Ishikawa (cell line): Measurements from ENCODE around the gene NCKIPSD.

Experiments used
- CEBPB ChIP-seq: IDR thresholded peaks from 2 replicates; pipeline ENCODE4 v1.6.1; 2012
- CREB1 ChIP-seq: IDR thresholded peaks from 2 replicates; pipeline ENCODE4 v1.6.1; 2012; ENCODE audit warnings: low read depth
- EGR1 ChIP-seq: IDR thresholded peaks from 2 replicates; pipeline ENCODE4 v1.6.1; 2012
- EP300 ChIP-seq: IDR thresholded peaks from 2 replicates; pipeline ENCODE4 v1.6.1; 2012; ENCODE audit warnings: borderline replicate concordance
- FOXM1 ChIP-seq: IDR thresholded peaks from 2 replicates; pipeline ENCODE4 v1.6.1; 2012; ENCODE audit warnings: low read depth, borderline replicate concordance
- NFIC ChIP-seq: IDR thresholded peaks from 2 replicates; pipeline ENCODE4 v1.6.1; 2012
- RAD21 ChIP-seq: IDR thresholded peaks from 2 replicates; pipeline ENCODE4 v1.6.1; 2012; ENCODE audit warnings: low read depth
- TAF1 ChIP-seq: IDR thresholded peaks from 2 replicates; pipeline ENCODE4 v1.6.1; 2012; ENCODE audit warnings: low read depth, mild to moderate bottlenecking
- TCF12 ChIP-seq: IDR thresholded peaks from 2 replicates; pipeline ENCODE4 v1.6.1; 2012; ENCODE audit warnings: low read depth
- TEAD4 ChIP-seq: IDR thresholded peaks from 2 replicates; pipeline ENCODE4 v1.6.1; 2012
- USF1 ChIP-seq: IDR thresholded peaks from 2 replicates; pipeline ENCODE4 v1.6.1; 2012
- YY1 ChIP-seq: IDR thresholded peaks from 2 replicates; pipeline ENCODE4 v1.6.1; 2012; ENCODE audit warnings: low read depth
- ZBTB7A ChIP-seq: IDR thresholded peaks from 2 replicates; pipeline ENCODE4 v1.6.1; 2012; ENCODE audit warnings: low read depth
- TF ChIP-seq, protein P1 (sequence below): IDR thresholded peaks from 2 replicates; pipeline ENCODE4 v1.6.1; 2012
- TF ChIP-seq, protein P2 (sequence below): IDR thresholded peaks from 2 replicates; pipeline ENCODE4 v1.6.1; 2012; ENCODE audit warnings: low read depth, mild to moderate bottlenecking

The NCKIPSD gene

GRCh38 chr3:48708481-48708889 is 22.8 kb upstream of the NCKIPSD start:
- TF ChIP-seq RAD21: no peak

DNA sequence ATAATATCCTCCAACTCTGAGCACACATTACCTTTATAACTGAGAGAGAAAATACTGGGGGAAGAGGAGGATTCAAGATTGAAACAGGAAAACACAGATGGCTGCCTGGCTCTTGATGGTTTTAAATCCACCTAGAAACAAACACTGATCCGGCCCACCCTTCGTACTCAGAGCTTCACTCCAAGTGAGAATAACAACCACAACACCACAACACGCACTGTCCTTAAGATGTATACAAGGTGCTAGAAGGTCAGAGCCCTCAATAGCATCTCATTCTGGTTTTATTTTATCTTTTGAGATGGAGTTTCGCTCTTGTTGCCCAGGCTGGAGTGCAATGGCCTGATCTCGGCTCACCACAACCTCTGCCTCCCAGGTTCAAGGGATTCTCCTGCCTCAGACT is 21.4 kb upstream of the NCKIPSD start:
- no peak for TF ChIP-seq TAF1
- no peak for TF ChIP-seq FOXM1
- no peak for TF ChIP-seq CREB1
- TF ChIP-seq TEAD4: no peak
- TF ChIP-seq YY1: no peak
- no peak for TF ChIP-seq RAD21
- TF ChIP-seq, protein P1, sequence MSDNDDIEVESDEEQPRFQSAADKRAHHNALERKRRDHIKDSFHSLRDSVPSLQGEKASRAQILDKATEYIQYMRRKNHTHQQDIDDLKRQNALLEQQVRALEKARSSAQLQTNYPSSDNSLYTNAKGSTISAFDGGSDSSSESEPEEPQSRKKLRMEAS: no peak
- no peak for TF ChIP-seq CEBPB
- TF ChIP-seq EGR1: no peak
- TF ChIP-seq TCF12: no peak
- TF ChIP-seq, protein P2, sequence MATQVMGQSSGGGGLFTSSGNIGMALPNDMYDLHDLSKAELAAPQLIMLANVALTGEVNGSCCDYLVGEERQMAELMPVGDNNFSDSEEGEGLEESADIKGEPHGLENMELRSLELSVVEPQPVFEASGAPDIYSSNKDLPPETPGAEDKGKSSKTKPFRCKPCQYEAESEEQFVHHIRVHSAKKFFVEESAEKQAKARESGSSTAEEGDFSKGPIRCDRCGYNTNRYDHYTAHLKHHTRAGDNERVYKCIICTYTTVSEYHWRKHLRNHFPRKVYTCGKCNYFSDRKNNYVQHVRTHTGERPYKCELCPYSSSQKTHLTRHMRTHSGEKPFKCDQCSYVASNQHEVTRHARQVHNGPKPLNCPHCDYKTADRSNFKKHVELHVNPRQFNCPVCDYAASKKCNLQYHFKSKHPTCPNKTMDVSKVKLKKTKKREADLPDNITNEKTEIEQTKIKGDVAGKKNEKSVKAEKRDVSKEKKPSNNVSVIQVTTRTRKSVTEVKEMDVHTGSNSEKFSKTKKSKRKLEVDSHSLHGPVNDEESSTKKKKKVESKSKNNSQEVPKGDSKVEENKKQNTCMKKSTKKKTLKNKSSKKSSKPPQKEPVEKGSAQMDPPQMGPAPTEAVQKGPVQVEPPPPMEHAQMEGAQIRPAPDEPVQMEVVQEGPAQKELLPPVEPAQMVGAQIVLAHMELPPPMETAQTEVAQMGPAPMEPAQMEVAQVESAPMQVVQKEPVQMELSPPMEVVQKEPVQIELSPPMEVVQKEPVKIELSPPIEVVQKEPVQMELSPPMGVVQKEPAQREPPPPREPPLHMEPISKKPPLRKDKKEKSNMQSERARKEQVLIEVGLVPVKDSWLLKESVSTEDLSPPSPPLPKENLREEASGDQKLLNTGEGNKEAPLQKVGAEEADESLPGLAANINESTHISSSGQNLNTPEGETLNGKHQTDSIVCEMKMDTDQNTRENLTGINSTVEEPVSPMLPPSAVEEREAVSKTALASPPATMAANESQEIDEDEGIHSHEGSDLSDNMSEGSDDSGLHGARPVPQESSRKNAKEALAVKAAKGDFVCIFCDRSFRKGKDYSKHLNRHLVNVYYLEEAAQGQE: no peak
- no peak for TF ChIP-seq NFIC
- no peak for TF ChIP-seq ZBTB7A
- no peak for TF ChIP-seq USF1
- TF ChIP-seq EP300: no peak

DNA sequence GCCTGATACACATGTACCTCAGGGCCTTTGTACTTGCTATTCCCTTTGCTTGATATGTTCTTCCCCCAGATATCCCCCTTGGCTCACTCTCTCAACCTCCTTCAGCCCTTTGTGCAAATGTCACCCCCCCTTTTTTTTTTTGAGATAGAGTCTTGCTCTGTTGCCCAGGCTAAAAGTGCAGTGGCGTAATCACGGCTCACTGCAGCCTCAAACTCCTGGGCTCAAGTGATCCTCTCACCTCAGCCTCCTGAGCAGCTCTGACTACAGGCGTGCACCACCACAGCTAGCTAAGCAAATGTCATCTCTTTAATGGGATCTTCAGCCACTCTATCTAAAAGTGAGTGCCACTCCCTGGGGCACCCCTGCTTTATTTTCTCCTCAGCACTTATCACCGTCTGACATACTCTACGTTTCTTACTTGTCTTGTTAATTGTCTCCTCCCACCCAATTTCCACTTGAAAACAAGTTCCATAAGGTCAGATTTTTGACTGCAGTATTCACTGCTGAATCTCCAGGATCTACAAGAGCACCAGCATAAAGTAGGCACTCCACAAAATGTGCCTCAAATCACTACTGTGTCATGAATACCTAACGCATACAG is 16.7 kb upstream of the NCKIPSD start:
- TF ChIP-seq USF1 (no peak), NFIC (no peak), EP300 (no peak), EGR1 (no peak), CREB1 (no peak), YY1 (no peak), ZBTB7A (no peak), TEAD4 (no peak), FOXM1 (no peak), CEBPB (no peak), TCF12 (no peak)
- TF ChIP-seq, protein P1: no peak

DNA sequence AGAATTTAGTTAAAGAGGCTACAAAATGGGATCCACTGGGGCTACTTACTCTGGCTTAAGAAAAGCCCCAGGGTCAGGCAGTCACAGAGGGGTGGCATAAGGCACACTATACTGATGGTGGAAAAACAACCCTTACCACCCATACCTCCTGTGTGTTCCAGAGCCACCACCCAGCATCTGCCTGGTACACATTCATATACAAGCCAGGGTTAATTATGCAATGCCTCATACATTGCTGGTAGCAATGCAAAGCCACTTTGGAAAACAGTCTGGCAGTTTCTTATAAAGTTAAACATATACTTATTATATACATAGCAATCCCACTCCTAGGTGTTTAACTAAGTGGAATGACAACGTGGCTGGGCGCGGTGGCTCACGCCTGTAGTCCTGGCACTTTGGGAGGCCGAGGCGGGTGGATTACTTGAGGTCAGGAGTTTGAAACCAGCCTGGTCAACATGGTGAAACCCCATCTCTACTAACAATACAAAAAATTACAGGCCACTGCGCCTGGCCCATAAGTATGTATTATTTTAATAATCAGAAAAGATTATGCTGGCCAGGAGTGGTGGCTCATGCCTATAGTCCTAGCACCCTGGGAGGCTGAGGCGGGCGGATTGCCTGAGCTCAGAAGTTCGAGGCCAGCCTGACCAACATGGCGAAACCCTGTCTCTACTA is 15.2 kb upstream of the NCKIPSD start:
- TF ChIP-seq, protein P2: no peak
- TF ChIP-seq FOXM1 (no peak), USF1 (no peak), NFIC (no peak), TEAD4 (no peak), YY1 (no peak)

- TF ChIP-seq TCF12 (no peak), CREB1 (no peak), EGR1 (no peak), TAF1 (no peak), CEBPB (no peak), ZBTB7A (no peak), TEAD4 (no peak), NFIC (no peak), USF1 (no peak), EP300 (no peak), YY1 (no peak)
- TF ChIP-seq, protein P1: no peak
- TF ChIP-seq, protein P2: no peak
These were observed 13.2 kb upstream of the NCKIPSD start for GRCh38 chr3:48698891-48699290.
